Activated naive CD8-positive, alpha-beta T cell treated with anti-CD3 and anti-CD28 coated beads for 36 hours (primary cell): Measurements from ENCODE around the gene AIG1. TPM values are rescaled to one million over a fixed set of nuclear protein-coding genes. Genes with fewer than 3 reads are reported as not detected.

Experiments used
- DNase-seq: peaks from one replicate; pipeline ENCODE4 v3.0.0; 2021
- H3K27ac Mint-ChIP-seq: one replicate; pipeline ENCODE4 v1.8.0; 2022; ENCODE audit warnings: mild to moderate bottlenecking, moderate library complexity, mixed read lengths
- H3K27me3 Mint-ChIP-seq: one replicate; pipeline ENCODE4 v1.8.0; 2022; ENCODE audit warnings: mild to moderate bottlenecking, mixed read lengths
- H3K36me3 Mint-ChIP-seq: one replicate; pipeline ENCODE4 v1.8.0; 2021; ENCODE audit warnings: mild to moderate bottlenecking, mixed read lengths
- H3K4me1 Mint-ChIP-seq: one replicate; pipeline ENCODE4 v1.8.0; 2021; ENCODE audit warnings: mixed read lengths
- H3K4me3 Mint-ChIP-seq: one replicate; pipeline ENCODE4 v1.8.0; 2022; ENCODE audit warnings: mild to moderate bottlenecking, moderate library complexity, mixed read lengths
- H3K9me3 Mint-ChIP-seq: one replicate; pipeline ENCODE4 v1.8.0; 2022; ENCODE audit warnings: mixed read lengths
- total RNA-seq, 2 experiments: library from RNA; stranded (reverse); gene quantifications; one replicate each; pipeline ENCODE4 v1.2.3, GENCODE V29; 2021

AIG1 gene
- total RNA-seq, 2 experiments from 2014 or later, result 19.8 to 20.1 TPM

DNA sequence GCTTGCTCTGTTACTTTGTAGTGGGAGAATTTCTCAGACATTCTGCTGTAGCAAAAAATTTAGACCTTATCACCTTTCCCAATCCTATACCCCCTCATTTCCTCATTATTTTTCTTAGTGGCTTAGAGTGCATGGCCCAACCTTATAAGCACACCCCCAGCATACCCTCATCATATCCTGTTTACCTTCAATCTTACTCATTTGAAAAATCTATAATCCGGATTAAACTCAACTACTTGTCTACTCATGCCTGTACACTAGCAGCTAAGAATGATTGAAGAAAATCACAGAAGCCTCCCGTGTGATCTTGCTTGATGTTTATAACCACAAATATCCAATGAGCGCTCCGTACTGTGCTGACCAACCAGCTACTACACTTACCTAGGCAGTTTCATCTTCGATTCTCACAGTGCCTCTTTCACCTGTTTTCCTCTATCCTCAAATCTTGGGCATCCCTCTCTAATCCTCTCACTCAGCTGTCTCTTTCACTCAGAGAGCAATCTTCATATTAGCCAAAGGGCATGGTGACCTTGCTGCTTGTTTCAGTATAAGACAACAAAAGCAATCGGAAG is 36.6 kb downstream of the AIG1 start:
- Mint-ChIP-seq H3K4me3 (no peak overlapping the region), H3K27ac (no peak overlapping the region), H3K36me3 (peaks cover 2% of the 10 kb centered on the region), H3K27me3 (no peaks in the 10 kb centered on the region), H3K4me1 (peaks cover 8% of the 10 kb centered on the region), H3K9me3 (peaks cover 2% of the 10 kb centered on the region)
- DNase-seq, result no peak

DNA sequence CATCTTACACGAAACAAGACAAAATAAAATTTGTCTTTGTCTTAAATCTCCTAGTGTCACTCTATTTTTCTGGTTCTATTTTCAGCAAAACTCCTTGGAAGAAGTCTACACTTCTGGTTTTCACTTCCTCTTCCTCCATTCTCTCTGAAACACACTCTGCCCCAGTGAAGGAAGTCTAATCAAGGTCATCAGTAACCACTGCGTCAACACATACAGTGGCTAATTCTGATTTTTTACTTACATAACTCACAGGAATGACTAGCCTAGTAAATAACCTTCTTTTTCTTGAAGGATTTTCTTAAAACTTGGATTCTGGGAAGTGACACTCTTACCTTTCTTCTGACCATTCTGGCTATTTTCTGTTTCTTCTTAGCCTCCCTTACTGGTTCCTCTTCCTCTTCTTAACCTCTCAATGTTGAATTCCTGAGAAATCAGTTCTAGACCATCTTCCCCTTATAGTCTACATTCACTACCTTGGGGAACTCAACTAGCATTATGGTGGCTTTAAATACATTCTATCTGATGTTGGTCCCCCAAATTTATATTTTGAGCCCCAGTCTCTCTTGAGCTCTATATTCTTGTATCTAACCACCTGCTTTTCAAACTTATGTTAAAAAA is 37.5 kb downstream of the AIG1 start:
- no peak overlapping the region for H3K27ac Mint-ChIP-seq
- H3K27me3 Mint-ChIP-seq, result no peaks in the 10 kb centered on the region
- peaks cover 8% of the 10 kb centered on the region for H3K4me1 Mint-ChIP-seq
- no peak overlapping the region for H3K4me3 Mint-ChIP-seq
- DNase-seq, result no peak
- peaks cover 2% of the 10 kb centered on the region for H3K9me3 Mint-ChIP-seq
- H3K36me3 Mint-ChIP-seq, result peaks cover 4% of the 10 kb centered on the region

DNA sequence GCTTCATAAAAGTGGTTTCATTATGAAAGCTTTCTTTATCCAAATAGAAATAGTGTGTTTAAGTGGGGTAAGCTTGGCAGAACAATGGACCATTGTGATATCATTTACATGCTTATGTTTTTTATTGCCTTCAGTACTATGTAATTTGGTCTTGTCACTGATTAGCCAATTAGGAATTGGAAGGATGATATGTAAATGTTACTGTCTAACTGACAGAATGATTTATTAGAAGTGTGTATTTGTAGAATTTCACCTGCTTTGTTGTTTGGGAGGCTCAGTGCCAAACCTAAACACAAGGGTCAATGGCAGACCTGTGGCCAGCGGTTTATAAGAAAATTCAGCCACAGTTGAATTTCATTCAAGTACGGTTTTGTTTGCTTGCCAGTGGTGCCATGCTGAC is 39.0 kb downstream of the AIG1 start:
- H3K36me3 Mint-ChIP-seq, result peaks cover 4% of the 10 kb centered on the region
- no peak overlapping the region for H3K27ac Mint-ChIP-seq
- no peak for DNase-seq
- peaks cover 5% of the 10 kb centered on the region for H3K4me1 Mint-ChIP-seq
- H3K27me3 Mint-ChIP-seq, result no peaks in the 10 kb centered on the region
- H3K9me3 Mint-ChIP-seq, result peaks cover 4% of the 10 kb centered on the region
- no peak overlapping the region for H3K4me3 Mint-ChIP-seq

- H3K9me3 Mint-ChIP-seq, result peaks cover 2% of the 10 kb centered on the region
- no peaks in the 10 kb centered on the region for H3K27me3 Mint-ChIP-seq
- H3K4me1 Mint-ChIP-seq, result peaks cover 2% of the 10 kb centered on the region
- no peak overlapping the region for H3K4me3 Mint-ChIP-seq
- peaks cover 4% of the 10 kb centered on the region for H3K36me3 Mint-ChIP-seq
- no peak for DNase-seq
- no peak overlapping the region for H3K27ac Mint-ChIP-seq
Measured at GRCh38 chr6:143100429-143100828, 39.7 kb downstream of the AIG1 start.

DNA sequence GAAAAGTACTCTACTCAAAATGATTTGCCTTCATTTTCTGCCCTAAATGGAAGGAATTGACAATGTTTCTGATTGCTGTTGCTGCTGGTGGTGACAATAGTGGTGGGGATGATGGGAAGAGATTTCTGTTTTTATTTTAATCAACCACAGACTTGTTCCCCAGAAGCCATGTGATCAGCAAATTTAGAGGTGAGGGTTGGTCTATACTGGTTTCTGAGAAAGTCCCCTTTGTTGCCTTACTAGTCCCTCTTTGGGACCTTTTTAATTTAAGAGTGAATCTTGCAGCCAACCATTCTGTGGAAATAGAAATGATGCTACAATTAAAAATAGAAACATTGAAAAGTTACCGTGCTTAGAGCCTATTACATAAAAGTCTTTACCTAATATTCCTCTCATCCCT is 43.2 kb downstream of the AIG1 start:
- H3K4me1 Mint-ChIP-seq, result no peaks in the 10 kb centered on the region
- no peak overlapping the region for H3K27ac Mint-ChIP-seq
- H3K9me3 Mint-ChIP-seq, result peaks cover 2% of the 10 kb centered on the region
- DNase-seq, result no peak
- H3K27me3 Mint-ChIP-seq, result no peaks in the 10 kb centered on the region
- H3K36me3 Mint-ChIP-seq, result peaks cover 8% of the 10 kb centered on the region
- no peak overlapping the region for H3K4me3 Mint-ChIP-seq

GRCh38 chr6:143107440-143107839 is 46.8 kb downstream of the AIG1 start:
- peaks cover 2% of the 10 kb centered on the region for H3K9me3 Mint-ChIP-seq
- no peak overlapping the region for H3K4me3 Mint-ChIP-seq
- H3K4me1 Mint-ChIP-seq, result peaks cover 7% of the 10 kb centered on the region

DNA sequence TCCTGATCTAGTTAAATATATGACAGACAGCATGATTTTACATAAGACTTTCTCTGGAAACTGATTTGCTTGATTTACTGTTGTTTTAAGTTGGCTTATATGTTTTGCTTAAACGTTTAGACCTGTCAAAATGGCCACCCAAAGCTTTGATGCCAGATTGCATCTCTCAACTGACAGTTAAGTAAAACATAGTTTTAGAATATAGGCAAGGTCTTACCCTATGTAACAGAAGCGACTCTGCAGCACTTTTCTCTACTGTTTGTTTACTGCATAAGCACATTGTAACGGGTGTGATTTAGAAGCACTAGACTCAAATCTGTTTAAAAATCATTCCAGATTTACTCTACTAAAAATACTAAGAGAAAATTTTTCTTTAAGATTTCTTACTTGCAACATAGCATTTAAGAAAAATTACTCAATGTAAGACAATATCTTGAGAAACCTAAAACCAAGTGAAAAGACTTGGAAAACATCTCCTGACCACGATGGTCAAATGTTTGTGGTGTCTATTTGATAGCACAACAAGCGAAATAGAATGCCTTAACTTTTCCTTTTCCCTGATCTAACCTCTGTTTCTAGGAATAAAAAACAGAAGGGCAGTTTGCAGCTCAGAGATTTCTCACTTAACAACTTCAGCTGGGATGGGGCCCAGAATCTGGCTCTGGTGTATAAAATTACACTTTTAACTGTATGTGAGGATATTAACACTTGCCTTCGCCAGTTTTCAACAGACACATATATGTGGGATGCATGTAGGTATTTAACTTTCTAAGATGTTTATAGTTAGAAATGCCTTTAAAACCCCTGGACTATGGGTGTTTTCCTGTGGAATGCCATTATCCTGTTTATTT is 47.4 kb downstream of the AIG1 start:
- H3K27ac Mint-ChIP-seq, result no peak overlapping the region
- H3K4me1 Mint-ChIP-seq, result peaks cover 10% of the 10 kb centered on the region
- peaks cover 2% of the 10 kb centered on the region for H3K9me3 Mint-ChIP-seq
- no peaks in the 10 kb centered on the region for H3K27me3 Mint-ChIP-seq
- H3K4me3 Mint-ChIP-seq, result no peak overlapping the region
- H3K36me3 Mint-ChIP-seq, result peaks cover 11% of the 10 kb centered on the region
- DNase-seq, result no peak

More at GRCh38 chr6:143107440-143107839, 46.8 kb downstream of the AIG1 start:
- Mint-ChIP-seq H3K36me3 (peaks cover 12% of the 10 kb centered on the region), H3K27ac (no peak overlapping the region), H3K27me3 (no peaks in the 10 kb centered on the region)
- no peak for DNase-seq

GRCh38 chr6:143109196-143109595 is 48.5 kb downstream of the AIG1 start:
- H3K36me3 Mint-ChIP-seq, result peaks cover 10% of the 10 kb centered on the region
- no peak overlapping the region for H3K27ac Mint-ChIP-seq
- no peaks in the 10 kb centered on the region for H3K27me3 Mint-ChIP-seq
- H3K4me3 Mint-ChIP-seq, result no peak overlapping the region
- H3K4me1 Mint-ChIP-seq, result peaks cover 10% of the 10 kb centered on the region
- DNase-seq, result no peak
- H3K9me3 Mint-ChIP-seq, result no peaks in the 10 kb centered on the region

- peaks cover 10% of the 10 kb centered on the region for H3K4me1 Mint-ChIP-seq
- no peak overlapping the region for H3K4me3 Mint-ChIP-seq
- H3K9me3 Mint-ChIP-seq, result no peaks in the 10 kb centered on the region
- H3K27ac Mint-ChIP-seq, result no peak overlapping the region
- DNase-seq, result no peak
- no peaks in the 10 kb centered on the region for H3K27me3 Mint-ChIP-seq
- peaks cover 10% of the 10 kb centered on the region for H3K36me3 Mint-ChIP-seq
Measured at GRCh38 chr6:143110572-143110971, 49.9 kb downstream of the AIG1 start.

DNA sequence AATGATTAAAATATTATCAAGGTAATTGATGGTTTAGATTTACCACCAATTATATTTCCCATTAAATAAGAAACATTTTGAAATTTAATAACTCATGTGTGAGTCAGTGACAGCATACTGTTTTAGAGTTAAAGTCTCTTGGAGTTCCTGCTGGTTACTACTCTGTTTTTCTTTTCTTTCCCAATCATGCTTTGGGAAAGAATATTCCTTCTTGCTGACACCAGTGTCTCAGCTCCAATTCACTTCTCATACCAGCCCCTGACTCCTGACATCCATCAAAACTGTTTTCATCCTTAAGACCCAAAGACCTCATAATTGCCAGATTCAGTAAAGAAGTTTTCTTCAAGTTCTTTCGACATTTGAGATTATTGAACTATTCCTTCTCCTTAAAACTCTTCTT is 50.3 kb downstream of the AIG1 start:
- Mint-ChIP-seq H3K27ac (no peak overlapping the region), H3K36me3 (peaks cover 8% of the 10 kb centered on the region), H3K27me3 (no peaks in the 10 kb centered on the region), H3K9me3 (no peaks in the 10 kb centered on the region), H3K4me1 (peaks cover 10% of the 10 kb centered on the region), H3K4me3 (no peak overlapping the region)
- DNase-seq, result no peak

- Mint-ChIP-seq H3K27ac (no peak overlapping the region), H3K9me3 (no peaks in the 10 kb centered on the region), H3K36me3 (peaks cover 12% of the 10 kb centered on the region), H3K27me3 (no peaks in the 10 kb centered on the region), H3K4me3 (no peak overlapping the region), H3K4me1 (peaks cover 10% of the 10 kb centered on the region)
- DNase-seq, result no peak
Measured at GRCh38 chr6:143111443-143111842, 50.8 kb downstream of the AIG1 start.

GRCh38 chr6:143112084-143112768 is 51.5 kb downstream of the AIG1 start:
- no peaks in the 10 kb centered on the region for H3K9me3 Mint-ChIP-seq
- H3K36me3 Mint-ChIP-seq, result peaks cover 12% of the 10 kb centered on the region
- peaks cover 10% of the 10 kb centered on the region for H3K4me1 Mint-ChIP-seq
- H3K4me3 Mint-ChIP-seq, result no peak overlapping the region
- H3K27me3 Mint-ChIP-seq, result no peaks in the 10 kb centered on the region
- H3K27ac Mint-ChIP-seq, result no peak overlapping the region
- no peak for DNase-seq

DNA sequence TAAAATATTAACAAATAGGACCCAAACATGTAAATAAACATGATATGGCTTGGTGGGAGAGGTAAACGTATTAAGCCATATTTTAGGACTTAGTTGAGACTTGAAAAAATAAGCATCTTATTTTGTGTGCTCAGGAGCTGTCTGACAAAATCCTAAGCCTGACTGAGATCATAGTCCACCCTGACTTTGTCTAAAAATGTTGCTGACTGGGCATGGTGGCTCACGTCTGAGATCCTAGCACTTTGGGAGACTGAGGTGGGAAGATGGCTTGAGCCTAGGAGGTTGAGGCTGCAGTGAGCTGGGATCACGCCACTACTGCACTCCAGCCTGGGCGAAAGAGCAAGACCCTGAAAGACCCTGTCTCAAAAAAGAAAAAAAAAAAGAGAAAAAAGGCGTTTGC is 52.1 kb downstream of the AIG1 start:
- no peak overlapping the region for H3K27ac Mint-ChIP-seq
- H3K4me3 Mint-ChIP-seq, result no peak overlapping the region
- no peak for DNase-seq
- peaks cover 12% of the 10 kb centered on the region for H3K36me3 Mint-ChIP-seq
- H3K4me1 Mint-ChIP-seq, result peaks cover 10% of the 10 kb centered on the region
- no peaks in the 10 kb centered on the region for H3K9me3 Mint-ChIP-seq
- no peaks in the 10 kb centered on the region for H3K27me3 Mint-ChIP-seq

- no peak for DNase-seq
- Mint-ChIP-seq H3K36me3 (peaks cover 14% of the 10 kb centered on the region), H3K4me1 (peaks cover 10% of the 10 kb centered on the region), H3K9me3 (peaks cover 2% of the 10 kb centered on the region), H3K27ac (no peak overlapping the region), H3K4me3 (no peak overlapping the region), H3K27me3 (no peaks in the 10 kb centered on the region)
Measured at GRCh38 chr6:143115728-143116127, 55.0 kb downstream of the AIG1 start.

- Mint-ChIP-seq H3K9me3 (peaks cover 7% of the 10 kb centered on the region), H3K36me3 (peaks cover 16% of the 10 kb centered on the region), H3K4me1 (peaks cover 6% of the 10 kb centered on the region), H3K27me3 (no peaks in the 10 kb centered on the region), H3K4me3 (no peak overlapping the region), H3K27ac (no peak overlapping the region)
- no peak for DNase-seq
Measured at GRCh38 chr6:143117108-143117507, 56.4 kb downstream of the AIG1 start.
